Hepatocyte (in vitro differentiated cells): Measurements from ENCODE around the gene OLFM3.

Source experiments
- EZH2 ChIP-seq: fragments of 200-600 bp; sonication (generic); IDR thresholded peaks from 2 replicates; pipeline ENCODE4 v1.6.1; 2016; ENCODE audit warnings: antibody characterized with exemption, mild to moderate bottlenecking, borderline replicate concordance
- TF ChIP-seq, protein P1 (sequence below): fragments of 200-600 bp; sonication (generic); IDR thresholded peaks from 2 replicates; pipeline ENCODE4 v1.5.1; 2016; ENCODE audit warnings: antibody characterized with exemption, mild to moderate bottlenecking; ENCODE audit not compliant: poor library complexity

GRCh38 chr1:101847626-101848025 lies 149.1 kb downstream of the OLFM3 start:
- TF ChIP-seq, protein P1, sequence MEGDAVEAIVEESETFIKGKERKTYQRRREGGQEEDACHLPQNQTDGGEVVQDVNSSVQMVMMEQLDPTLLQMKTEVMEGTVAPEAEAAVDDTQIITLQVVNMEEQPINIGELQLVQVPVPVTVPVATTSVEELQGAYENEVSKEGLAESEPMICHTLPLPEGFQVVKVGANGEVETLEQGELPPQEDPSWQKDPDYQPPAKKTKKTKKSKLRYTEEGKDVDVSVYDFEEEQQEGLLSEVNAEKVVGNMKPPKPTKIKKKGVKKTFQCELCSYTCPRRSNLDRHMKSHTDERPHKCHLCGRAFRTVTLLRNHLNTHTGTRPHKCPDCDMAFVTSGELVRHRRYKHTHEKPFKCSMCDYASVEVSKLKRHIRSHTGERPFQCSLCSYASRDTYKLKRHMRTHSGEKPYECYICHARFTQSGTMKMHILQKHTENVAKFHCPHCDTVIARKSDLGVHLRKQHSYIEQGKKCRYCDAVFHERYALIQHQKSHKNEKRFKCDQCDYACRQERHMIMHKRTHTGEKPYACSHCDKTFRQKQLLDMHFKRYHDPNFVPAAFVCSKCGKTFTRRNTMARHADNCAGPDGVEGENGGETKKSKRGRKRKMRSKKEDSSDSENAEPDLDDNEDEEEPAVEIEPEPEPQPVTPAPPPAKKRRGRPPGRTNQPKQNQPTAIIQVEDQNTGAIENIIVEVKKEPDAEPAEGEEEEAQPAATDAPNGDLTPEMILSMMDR, result no peak
- TF ChIP-seq EZH2, result no peak
